Endodermal cell (in vitro differentiated cells): ENCODE data around the gene NUDT4. TPM values are rescaled to one million over a fixed set of nuclear protein-coding genes. Genes with fewer than 3 reads are reported as not detected.

Source experiments
- DNase-seq: peaks from one replicate; pipeline ENCODE4 v3.0.0-alpha.2; 2017
- H3K27ac ChIP-seq: 2 replicates; pipeline ENCODE4 v1.5.1; 2013; ENCODE audit warnings: mild to moderate bottlenecking, low read depth, low read length, moderate library complexity
- H3K27me3 ChIP-seq: 2 replicates; pipeline ENCODE4 v1.6.1; 2013; ENCODE audit warnings: mild to moderate bottlenecking, low read length, moderate library complexity; ENCODE audit not compliant: insufficient read depth, control insufficient read depth, poor library complexity, severe bottlenecking
- H3K36me3 ChIP-seq: 2 replicates; pipeline ENCODE4 v1.7.0; 2013; ENCODE audit warnings: mild to moderate bottlenecking, low read length, moderate library complexity; ENCODE audit not compliant: control insufficient read depth, insufficient read depth
- H3K4me1 ChIP-seq: one replicate; pipeline ENCODE4 v1.7.0; 2013; ENCODE audit warnings: low read length; ENCODE audit not compliant: control insufficient read depth, insufficient read depth
- H3K4me3 ChIP-seq: 2 replicates; pipeline ENCODE4 v1.5.1; 2013; ENCODE audit warnings: mild to moderate bottlenecking, low read length, moderate library complexity
- H3K9ac ChIP-seq: 2 replicates; pipeline ENCODE4 v1.6.1; 2013; ENCODE audit warnings: mild to moderate bottlenecking, low read length, moderate library complexity; ENCODE audit not compliant: poor library complexity, severe bottlenecking; ENCODE audit errors: extremely low read depth
- H3K9me3 ChIP-seq: 2 replicates; pipeline ENCODE4 v1.6.1; 2013; ENCODE audit warnings: mild to moderate bottlenecking, low read length, moderate library complexity; ENCODE audit not compliant: control insufficient read depth
- H3K27ac Mint-ChIP-seq: 2 replicates; pipeline ENCODE4 v1.8.0; 2020; ENCODE audit warnings: mixed read lengths
- H3K27me3 Mint-ChIP-seq: 2 replicates; pipeline ENCODE4 v1.8.0; 2021; ENCODE audit warnings: mild to moderate bottlenecking, mixed read lengths; ENCODE audit not compliant: insufficient read depth
- H3K36me3 Mint-ChIP-seq: 2 replicates; pipeline ENCODE4 v1.8.0; 2020; ENCODE audit warnings: low read depth, mixed read lengths
- H3K4me1 Mint-ChIP-seq: 2 replicates; pipeline ENCODE4 v1.8.0; 2020; ENCODE audit warnings: mixed read lengths
- H3K4me3 Mint-ChIP-seq: 2 replicates; pipeline ENCODE4 v1.8.0; 2020; ENCODE audit warnings: mild to moderate bottlenecking, moderate library complexity, mixed read lengths
- H3K9me3 Mint-ChIP-seq: 2 replicates; pipeline ENCODE4 v1.8.0; 2020; ENCODE audit warnings: mild to moderate bottlenecking, mixed read lengths
- CTCF ChIP-seq: fragments of 200-600 bp; sonication (generic); conservative IDR thresholded peaks from 2 replicates; pipeline ENCODE4 v1.5.0; 2021; ENCODE audit warnings: antibody characterized with exemption, mild to moderate bottlenecking
- WGBS, 2 experiments: methylation state at CpG; one replicate each; pipeline versions ENCODE4 v1.1.5 to v1.1.7; 2013; ENCODE audit warnings: missing lambda C conversion rate in 2 of 2, mixed read lengths in 1 of 2; ENCODE audit not compliant: insufficient coverage in 1 of 2, insufficient read length in 1 of 2; 5-methylcytosine and 5-hydroxymethylcytosine counted together
- total RNA-seq, 2 donors: library from RNA; stranded (reverse); fragmentation: NEBNext Ultra II Directional in 1 of 2; extraction: Animal tissue kit (Norgen Biotek cat#: 25700) in 1 of 2; gene quantifications; 2 replicates in 1 of 2; 3 replicates in 1 of 2; pipeline ENCODE4 v1.2.1, GENCODE V29; 2021

Gene NUDT4
- total RNA-seq, 2 donors from 2014 or later, result 334 to 453 TPM

- Histone ChIP-seq H3K4me3 (peak overlapping the region; percentile 96), H3K9ac (peak overlapping the region; percentile 99), H3K36me3 (peaks cover 54% of the 10 kb centered on the region), H3K27me3 (no peaks in the 10 kb centered on the region), H3K9me3 (no peaks in the 10 kb centered on the region), H3K27ac (peak overlapping the region; percentile 78), H3K4me1 (peaks cover 5% of the 10 kb centered on the region)
- H3K4me3 Mint-ChIP-seq, result peak overlapping the region; percentile 99
- H3K36me3 Mint-ChIP-seq, result peaks cover 51% of the 10 kb centered on the region
- TF ChIP-seq CTCF, result no peak
- H3K27me3 Mint-ChIP-seq, result no peaks in the 10 kb centered on the region
- no peaks in the 10 kb centered on the region for H3K9me3 Mint-ChIP-seq
- peaks cover 40% of the 10 kb centered on the region for H3K4me1 Mint-ChIP-seq
- 0% methylated on average over 2 to 4 of the region's 4 CpGs for WGBS, 2 experiments
- H3K27ac Mint-ChIP-seq, result peak overlapping the region; percentile 94
- DNase-seq, result no peak
Measured at GRCh38 chr12:93378998-93379325, 1.2 kb downstream of the NUDT4 start.

GRCh38 chr12:93379326-93379980 is 1.7 kb downstream of the NUDT4 start:
- peaks cover 55% of the 10 kb centered on the region for H3K36me3 Mint-ChIP-seq
- H3K27ac Mint-ChIP-seq, result peak overlapping the region; percentile 94
- Histone ChIP-seq H3K27me3 (no peaks in the 10 kb centered on the region), H3K27ac (peak overlapping the region; percentile 78), H3K9me3 (no peaks in the 10 kb centered on the region), H3K4me1 (no peaks in the 10 kb centered on the region), H3K36me3 (peaks cover 56% of the 10 kb centered on the region), H3K4me3 (peak overlapping the region; percentile 96), H3K9ac (peak overlapping the region; percentile 99)
- TF ChIP-seq CTCF, result no peak
- H3K9me3 Mint-ChIP-seq, result no peaks in the 10 kb centered on the region
- H3K27me3 Mint-ChIP-seq, result no peaks in the 10 kb centered on the region
- WGBS, 2 experiments, result 6 to 9% methylated on average over 7 of the region's 8 CpGs
- peak overlapping the region; percentile 99 for H3K4me3 Mint-ChIP-seq
- DNase-seq, result no peak
- peaks cover 35% of the 10 kb centered on the region for H3K4me1 Mint-ChIP-seq

- no peaks in the 10 kb centered on the region for H3K9me3 ChIP-seq
Measured at GRCh38 chr12:93379981-93380361, 2.2 kb downstream of the NUDT4 start.

More at GRCh38 chr12:93379981-93380361, 2.2 kb downstream of the NUDT4 start:
- H3K27ac ChIP-seq, result no peak overlapping the region
- peak overlapping the region; percentile 96 for H3K4me3 ChIP-seq
- H3K9me3 Mint-ChIP-seq, result no peaks in the 10 kb centered on the region
- H3K9ac ChIP-seq, result peak overlapping the region; percentile 99
- H3K4me1 ChIP-seq, result no peaks in the 10 kb centered on the region
- H3K27me3 Mint-ChIP-seq, result no peaks in the 10 kb centered on the region
- DNase-seq, result no peak
- H3K4me1 Mint-ChIP-seq, result peaks cover 34% of the 10 kb centered on the region
- peaks cover 60% of the 10 kb centered on the region for H3K36me3 Mint-ChIP-seq
- peaks cover 61% of the 10 kb centered on the region for H3K36me3 ChIP-seq
- TF ChIP-seq CTCF, result no peak
- peak overlapping the region; percentile 99 for H3K4me3 Mint-ChIP-seq
- no peaks in the 10 kb centered on the region for H3K27me3 ChIP-seq
- H3K27ac Mint-ChIP-seq, result peak overlapping the region; percentile 94
